NCI-H2227 (cell line): Measurements from ENCODE around the gene PCSK2.

Experiments used
- DNase-seq: peaks from one replicate; lab custom pipeline; 2025; ENCODE audit not compliant: unreplicated experiment; lab: John Stamatoyannopoulos, UW

The PCSK2 gene

DNA sequence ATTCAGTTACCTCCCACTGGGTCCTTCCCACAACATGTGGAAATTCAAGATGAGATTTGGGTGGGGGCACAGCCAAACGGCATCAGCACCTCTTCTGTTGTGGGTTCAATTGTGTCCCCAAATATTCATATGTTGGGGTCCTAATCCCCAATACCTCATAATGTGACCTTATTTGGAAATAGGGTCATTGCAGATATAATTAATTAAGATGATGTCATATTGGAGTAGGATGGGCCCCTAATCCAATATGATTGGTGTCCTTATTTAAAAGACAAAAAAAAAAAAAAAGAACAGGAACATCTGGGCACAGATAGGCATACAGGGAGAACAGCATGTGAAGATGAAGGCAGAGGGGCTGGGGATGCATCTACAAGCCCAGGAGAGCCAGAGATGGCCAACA, 214.9 kb downstream of the PCSK2 start:
- DNase-seq, result no peak

GRCh38 chr20:17442588-17442987, 215.7 kb downstream of the PCSK2 start:
- DNase-seq, result no peak

DNA sequence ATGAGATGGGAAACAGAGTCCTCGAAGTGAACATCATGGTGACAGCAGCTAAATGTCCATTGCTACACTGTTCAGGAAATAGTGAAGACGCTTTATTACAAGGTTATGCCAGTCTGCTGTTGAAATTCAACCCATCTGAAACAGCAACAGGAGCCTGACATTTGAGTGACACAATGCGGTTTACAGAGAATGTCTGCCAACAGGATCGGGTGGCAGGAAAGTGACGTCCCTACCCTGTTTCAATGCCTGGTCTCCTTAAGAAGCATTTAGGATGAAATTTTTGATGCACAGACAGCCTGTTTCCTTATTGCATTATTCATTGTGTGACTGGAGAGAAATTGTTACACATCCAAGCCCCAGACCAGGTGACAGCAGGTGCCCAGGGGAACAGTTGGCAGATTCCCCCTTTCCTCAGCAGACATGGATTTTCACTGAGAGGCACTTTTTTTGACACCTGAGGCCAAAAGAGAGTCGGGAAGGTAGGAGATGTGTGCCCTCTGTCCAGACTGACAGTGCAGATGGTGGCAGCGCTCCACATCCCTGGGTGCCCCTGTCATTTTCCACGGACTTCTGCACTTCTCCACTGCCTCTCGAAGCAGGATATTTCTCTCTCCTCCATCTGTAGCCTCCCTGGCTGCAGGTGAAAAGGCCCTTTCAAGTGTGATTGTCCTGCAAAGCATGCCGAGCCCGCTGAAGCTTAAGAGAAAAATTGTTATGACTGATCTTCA, 216.5 kb downstream of the PCSK2 start:
- DNase-seq, result no peak

DNA sequence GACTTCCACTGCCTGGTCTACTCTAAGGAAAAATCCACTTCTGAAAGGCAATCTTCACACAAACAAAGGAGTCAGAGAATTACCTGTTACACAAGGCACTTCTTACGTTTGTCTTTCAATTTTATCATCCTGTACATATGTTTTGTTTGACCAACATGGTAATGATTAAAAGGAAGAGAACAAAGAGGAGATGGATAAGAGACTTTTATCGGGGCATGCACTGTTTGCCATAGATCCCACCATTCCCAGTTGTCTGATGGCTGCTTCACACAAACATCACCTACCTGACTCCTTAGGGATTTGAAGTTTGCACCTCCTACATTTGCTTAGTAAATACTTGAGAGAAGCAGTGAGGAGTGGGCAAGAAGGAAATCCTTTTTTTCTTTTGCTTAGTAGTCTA, 217.3 kb downstream of the PCSK2 start:
- no peak for DNase-seq

DNA sequence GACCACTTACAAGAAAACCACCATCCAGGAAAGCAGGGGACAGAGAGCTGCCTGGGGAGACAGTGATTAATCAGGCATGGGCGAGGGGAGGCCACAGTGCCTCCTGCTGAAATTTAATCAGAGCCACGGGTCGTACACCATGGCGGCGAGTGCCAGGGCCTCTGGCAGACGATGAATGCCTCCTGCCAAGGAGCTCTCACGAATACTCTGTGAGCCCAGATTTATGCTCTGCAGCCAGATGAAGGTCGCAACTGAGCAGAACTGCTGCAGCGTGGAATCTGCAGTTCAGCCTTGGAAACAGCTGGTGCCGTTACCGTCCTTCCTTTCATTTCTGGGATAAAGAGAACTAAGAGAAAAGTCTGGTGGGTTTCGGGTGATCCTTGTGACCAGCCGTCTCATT, 218.7 kb downstream of the PCSK2 start:
- DNase-seq, result no peak

GRCh38 chr20:17446171-17446570, 219.3 kb downstream of the PCSK2 start:
- no peak for DNase-seq

GRCh38 chr20:17448071-17448470, 221.2 kb downstream of the PCSK2 start:
- no peak for DNase-seq

GRCh38 chr20:17449031-17449430, 222.2 kb downstream of the PCSK2 start:
- DNase-seq, result no peak

DNA sequence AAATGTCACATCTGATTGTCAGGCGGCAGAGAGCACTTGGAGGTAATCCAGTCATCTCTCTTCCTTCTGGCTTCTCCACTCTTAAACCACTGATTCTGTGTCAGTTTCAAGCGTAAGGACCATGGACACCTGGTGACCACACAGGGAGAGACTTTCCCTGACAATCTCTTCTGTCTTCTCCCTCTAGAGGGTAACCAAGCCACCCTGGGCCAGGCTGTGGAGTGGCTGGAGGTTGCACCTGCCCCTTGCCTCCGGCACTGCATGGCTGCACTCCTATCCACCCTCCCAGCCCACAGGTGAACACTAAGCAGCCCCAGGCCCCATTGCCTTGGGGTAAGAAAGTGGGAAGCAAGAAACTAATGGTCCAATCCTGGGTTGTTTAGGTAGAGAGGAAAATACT, 225.6 kb downstream of the PCSK2 start:
- no peak for DNase-seq

GRCh38 chr20:17453592-17453991, 226.8 kb downstream of the PCSK2 start:
- DNase-seq, result no peak

- DNase-seq, result no peak
Observed at GRCh38 chr20:17456279-17456678, 229.4 kb downstream of the PCSK2 start.

DNA sequence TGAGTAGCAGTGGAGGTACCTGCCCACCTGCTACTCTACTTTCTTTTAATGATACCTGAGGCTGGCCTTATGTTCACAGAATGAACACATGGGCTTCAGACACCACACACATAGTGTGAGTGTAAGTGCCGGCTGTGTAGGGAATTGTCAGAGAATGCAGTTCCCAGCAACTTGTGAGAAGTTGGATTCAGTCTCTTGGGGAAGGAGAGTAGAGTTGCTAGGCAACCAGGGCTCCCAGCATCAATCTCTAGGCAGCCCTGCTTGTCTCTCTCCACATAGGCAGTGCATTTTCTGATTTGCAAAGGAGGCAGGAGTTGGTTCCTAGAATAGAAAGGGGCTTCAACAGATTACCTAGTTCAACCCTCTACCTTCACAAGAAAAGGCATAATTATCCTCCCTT, 230.2 kb downstream of the PCSK2 start:
- DNase-seq, result no peak

GRCh38 chr20:17457588-17458190, 230.8 kb downstream of the PCSK2 start:
- DNase-seq, result no peak

DNA sequence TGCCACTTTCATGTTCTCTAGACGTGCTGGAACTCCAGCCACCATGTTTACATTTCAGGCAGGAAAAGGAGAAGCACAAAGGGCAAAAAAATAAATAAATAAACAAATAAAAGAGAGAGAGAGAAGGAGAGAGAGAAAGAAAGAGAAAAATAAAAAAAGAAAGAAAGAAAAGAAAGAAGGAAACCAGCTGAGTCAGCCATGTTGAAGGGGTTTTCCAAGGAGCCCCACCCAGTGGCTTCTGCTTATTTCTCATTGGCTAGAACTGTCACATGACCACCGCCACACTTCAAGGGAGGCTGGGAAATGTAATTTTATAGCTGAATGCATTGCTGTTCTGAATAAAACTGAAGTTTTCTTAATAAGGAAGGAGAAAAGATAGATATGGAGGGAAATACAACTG, 233.3 kb downstream of the PCSK2 start:
- no peak for DNase-seq

DNA sequence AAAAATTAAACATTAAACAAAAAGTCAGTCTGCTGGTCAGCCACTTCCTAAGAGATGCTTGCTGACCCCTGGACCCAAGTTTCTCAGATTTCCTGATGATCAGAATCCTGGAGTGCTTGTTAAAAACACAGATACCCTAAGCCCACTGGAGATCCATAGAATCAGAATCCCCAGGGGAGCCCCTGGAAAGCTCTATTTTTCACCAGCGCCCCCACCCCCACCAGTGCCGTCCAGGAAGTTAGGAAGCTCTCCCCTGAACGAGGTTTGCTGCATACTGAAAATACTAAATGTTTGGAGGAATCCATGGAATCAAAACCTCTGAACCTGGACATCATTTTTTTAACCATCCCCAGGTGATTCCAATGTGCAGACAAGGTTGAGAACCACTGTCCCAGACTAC, 235.1 kb downstream of the PCSK2 start:
- DNase-seq, result no peak

GRCh38 chr20:17463711-17464110, 236.9 kb downstream of the PCSK2 start:
- no peak for DNase-seq

- no peak for DNase-seq
Observed at GRCh38 chr20:17465236-17465635, 238.4 kb downstream of the PCSK2 start.

DNA sequence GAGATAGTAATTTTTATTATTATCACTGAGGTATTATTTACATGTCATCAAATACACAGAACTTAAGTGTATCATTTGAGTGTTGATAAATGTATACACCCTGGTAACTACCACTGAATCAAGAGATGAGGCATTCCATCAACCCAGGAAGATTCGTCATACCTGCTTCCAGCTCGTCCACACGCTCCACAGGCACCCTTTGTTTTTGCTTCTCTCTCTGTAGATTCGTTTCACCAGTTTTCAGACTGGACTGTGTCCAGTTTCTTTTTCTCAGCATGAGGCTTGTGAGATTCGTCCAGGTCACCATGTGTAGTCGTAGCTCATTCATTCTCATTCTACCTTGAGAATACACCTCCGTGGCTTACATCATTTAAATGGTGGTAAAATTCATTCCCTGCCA, 239.8 kb downstream of the PCSK2 start:
- DNase-seq, result no peak

DNA sequence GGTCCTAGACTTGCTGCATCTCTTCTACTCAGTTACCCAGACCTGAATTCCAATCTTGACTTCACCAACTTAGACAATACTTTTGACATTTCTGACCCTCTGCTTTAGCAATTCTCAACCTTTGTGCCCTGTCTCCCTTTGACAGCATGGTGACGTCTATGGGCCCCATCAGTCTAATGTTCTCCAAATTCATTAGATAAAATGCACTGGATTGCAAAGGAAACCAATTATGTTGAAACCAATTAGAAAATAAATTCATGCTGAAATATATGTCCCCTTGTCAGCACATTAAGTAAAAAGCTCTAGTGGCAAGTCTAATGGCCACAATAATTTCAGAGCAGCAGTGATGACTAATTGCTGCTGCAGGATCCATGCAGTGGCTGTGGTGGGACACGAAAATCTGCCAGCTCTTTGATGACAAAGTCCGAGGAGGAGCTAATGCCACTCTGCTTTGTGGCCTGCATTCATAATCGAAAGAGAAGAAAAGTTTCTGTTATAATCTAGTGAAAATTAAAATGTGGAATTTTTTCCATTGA, 240.3 kb downstream of the PCSK2 start:
- no peak for DNase-seq

DNA sequence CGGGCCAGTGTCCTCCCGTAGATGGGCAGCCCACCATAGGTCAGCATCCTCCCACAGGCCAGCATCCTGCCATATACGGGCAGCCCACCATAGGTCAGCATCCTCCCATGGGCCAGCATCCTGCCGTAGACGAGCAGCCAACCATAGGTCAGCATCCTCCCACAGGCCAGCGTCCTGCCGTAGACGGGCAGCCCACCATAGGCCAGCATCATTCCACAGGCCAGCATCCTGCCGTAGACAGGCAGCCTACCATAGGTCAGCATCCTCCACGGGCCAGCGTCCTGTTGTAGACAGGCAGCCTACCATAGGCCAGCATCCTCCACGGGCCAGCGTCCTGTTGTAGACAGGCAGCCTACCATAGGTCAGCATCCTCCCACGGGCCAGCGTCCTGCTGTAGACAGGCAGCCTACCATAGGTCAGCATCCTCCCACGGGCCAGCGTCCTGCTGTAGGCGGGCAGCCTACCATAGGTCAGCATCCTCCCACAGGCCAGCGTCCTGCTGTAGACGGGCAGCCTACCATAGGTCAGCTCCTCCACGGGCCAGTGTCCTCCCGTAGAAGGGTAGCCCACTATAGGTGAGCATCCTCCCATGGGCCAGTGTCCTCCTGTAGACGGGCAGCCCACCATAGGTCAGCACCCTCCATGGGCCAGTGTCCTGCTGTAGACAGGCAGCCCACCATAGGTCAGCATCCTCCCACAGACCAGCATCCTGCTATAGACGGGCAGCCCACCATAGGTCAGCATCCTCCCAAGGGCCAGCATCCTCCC, 241.4 kb downstream of the PCSK2 start:
- DNase-seq, result no peak

DNA sequence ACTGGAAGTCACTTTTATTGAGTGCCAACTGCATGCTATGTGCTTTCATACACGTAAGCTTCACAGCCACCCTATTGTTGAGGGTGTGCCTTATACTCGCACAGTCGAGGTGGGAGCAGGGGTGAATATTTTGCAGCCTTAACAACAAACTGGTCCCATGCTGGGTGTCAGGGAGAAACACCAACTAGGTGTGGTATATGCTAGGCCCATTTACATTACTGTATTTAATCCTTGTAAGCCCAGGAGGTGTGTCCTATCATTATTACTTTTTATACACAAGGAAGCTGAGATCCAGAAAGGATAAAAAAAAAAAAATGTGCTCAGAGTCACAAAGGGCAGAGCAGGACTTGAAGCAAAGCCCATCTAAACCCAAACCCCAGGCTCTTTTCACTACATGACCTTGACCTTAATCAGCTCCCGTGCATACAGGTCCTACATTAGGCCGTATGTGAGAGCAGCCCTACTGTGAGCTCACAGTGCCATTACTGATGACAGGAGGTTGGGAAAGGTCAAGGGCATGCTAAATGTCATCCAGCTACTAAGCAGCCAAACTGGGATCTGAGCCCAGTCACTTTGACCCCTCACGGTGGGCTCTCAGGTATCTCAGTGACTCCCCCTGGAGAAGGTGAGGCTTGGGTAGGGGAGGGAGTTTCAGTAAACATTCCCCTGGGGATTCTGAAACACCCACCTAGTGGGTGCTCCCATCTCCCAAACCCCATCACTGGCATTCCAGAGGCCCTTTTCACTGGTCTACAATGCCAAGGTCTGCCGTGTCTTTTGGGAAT, 242.6 kb downstream of the PCSK2 start:
- DNase-seq, result no peak
